Epithelial cell of prostate (primary cell): ENCODE data around the gene CCDC85A.
A peak's percentile ranks its signal among the peaks of the same experiment; 100 is the strongest.

Source experiments
- DNase-seq: peaks from one replicate; pipeline ENCODE4 v3.0.0-alpha.2; 2011; ENCODE audit warnings: low read depth, low spot score
- H3K27ac ChIP-seq: fragments of 450-650 bp; 2 replicates; pipeline ENCODE4 v1.5.1; 2017; ENCODE audit warnings: mild to moderate bottlenecking

The CCDC85A gene

DNA sequence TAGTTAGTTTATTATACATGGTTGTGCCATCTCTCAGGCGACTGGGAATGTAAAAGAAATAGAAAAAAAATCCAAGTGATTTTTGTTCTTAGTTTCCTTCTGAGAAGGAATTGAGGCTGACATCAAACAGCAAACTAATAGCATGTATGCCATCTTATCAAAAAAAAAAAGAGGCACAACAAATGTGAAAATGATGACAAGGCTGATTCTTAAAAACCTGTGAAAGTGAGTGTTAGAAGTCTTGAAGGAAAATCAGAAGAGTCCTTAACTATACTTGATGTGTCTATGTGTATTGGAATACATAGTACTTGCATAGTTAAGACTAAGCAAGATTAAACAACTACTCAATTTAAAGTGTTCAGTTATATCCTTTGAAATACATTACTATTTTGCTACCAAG is 161.0 kb downstream of the CCDC85A start:
- no peak for DNase-seq
- H3K27ac ChIP-seq: no peak overlapping the region

GRCh38 chr2:56347881-56348280 is 164.1 kb downstream of the CCDC85A start:
- no peak overlapping the region for H3K27ac ChIP-seq
- no peak for DNase-seq

GRCh38 chr2:56348392-56349210 is 164.8 kb downstream of the CCDC85A start:
- no peak for DNase-seq
- no peak overlapping the region for H3K27ac ChIP-seq

DNA sequence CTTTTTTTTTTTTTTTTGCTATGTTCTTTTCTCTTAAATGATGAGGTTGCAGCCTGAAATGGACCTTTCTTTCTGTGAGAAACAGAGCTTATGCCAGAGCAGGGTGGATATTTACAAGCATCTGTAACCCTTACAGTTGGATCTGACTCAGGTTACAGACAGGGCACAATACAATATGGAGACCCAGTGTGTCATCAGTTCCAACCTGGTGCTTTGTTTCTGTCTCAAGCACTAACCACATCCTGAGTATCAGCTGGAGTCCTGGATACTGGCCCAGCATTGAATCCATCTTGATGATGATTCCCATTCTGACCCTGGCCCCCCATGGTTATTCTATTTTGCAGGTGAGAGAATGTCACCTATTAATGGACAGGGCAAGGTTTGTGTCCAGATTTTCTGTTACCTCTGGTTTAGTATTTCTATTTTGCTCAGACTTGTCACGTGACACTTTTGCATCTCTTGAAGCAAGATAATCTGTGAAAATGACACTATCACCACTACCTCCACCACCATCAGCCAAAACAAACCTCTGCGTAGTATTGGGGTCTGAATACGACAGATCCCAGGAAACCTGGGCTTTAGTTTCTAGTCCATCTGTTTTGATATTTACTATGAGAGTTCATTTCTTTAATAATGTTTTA is 174.0 kb downstream of the CCDC85A start:
- no peak for DNase-seq
- no peak overlapping the region for H3K27ac ChIP-seq

- H3K27ac ChIP-seq: no peak overlapping the region
- DNase-seq: no peak
Observed at GRCh38 chr2:56361844-56362243, 178.1 kb downstream of the CCDC85A start.

- no peak overlapping the region for H3K27ac ChIP-seq
- DNase-seq: no peak
Observed at GRCh38 chr2:56364902-56365301, 181.1 kb downstream of the CCDC85A start.

GRCh38 chr2:56369316-56369715 is 185.5 kb downstream of the CCDC85A start:
- H3K27ac ChIP-seq: no peak overlapping the region
- DNase-seq: no peak

GRCh38 chr2:56372071-56372656 is 188.4 kb downstream of the CCDC85A start:
- H3K27ac ChIP-seq: no peak overlapping the region
- DNase-seq: peak; percentile 29

DNA sequence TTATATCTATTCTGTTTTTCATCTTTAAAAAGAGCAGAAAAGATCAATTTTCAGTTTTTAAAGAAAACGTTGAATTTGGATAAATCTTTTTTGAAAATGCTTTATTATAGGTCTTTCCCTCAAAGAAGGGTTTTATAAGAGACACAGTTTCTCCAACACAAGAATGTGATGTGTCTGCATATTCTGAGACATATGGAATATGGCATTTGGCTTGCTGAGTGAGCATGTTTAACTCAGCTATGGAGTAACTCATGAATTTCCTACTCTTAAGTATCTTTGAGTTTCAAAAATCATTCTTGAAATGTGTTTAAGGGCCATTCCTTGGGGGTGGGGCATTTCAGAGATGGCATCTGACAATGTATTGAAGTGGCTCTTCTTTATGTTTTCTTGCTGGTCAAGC is 191.5 kb downstream of the CCDC85A start:
- no peak overlapping the region for H3K27ac ChIP-seq
- no peak for DNase-seq

GRCh38 chr2:56376699-56377665 is 193.2 kb downstream of the CCDC85A start:
- no peak for DNase-seq
- no peak overlapping the region for H3K27ac ChIP-seq

GRCh38 chr2:56379066-56379465 is 195.3 kb downstream of the CCDC85A start:
- no peak overlapping the region for H3K27ac ChIP-seq
- no peak for DNase-seq

DNA sequence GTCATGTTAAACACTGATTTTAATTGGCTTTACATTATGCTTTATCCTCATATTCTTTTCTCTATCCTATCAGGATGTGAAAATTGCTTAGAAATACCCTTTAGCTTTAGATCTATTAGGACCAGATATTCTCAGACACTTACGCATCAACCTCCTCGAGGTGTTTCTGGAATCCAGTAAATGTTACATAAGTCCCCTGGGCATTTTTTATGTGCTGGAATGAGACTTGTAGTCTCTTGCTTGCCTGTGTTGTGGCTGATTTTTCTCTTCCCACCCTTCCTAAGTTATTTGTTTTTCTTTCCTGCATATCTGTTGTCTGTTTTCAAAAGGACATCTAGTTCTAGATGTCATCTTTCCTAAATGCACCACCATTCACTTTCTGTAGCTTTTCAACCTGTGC is 197.1 kb downstream of the CCDC85A start:
- H3K27ac ChIP-seq: no peak overlapping the region
- no peak for DNase-seq

DNA sequence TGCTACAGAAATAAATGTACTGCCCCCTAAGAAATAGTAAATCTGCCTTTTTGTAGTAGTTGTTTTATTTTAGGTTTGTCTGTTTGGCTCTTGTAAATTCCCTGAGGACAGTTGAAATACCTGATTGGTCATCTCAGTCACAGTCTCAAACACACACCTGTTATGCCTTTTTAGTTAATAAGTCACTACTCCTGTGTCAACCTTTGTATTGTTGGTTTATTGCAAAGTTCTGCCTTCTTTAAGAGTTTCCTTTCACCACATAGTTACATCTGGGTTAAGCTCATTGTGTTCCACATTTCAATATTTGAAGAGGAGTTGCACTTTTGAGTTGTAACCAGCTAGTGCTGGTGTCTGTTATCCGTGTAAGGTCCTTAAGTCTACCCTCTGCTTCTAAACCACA is 198.7 kb downstream of the CCDC85A start:
- H3K27ac ChIP-seq: no peak overlapping the region
- DNase-seq: no peak

DNA sequence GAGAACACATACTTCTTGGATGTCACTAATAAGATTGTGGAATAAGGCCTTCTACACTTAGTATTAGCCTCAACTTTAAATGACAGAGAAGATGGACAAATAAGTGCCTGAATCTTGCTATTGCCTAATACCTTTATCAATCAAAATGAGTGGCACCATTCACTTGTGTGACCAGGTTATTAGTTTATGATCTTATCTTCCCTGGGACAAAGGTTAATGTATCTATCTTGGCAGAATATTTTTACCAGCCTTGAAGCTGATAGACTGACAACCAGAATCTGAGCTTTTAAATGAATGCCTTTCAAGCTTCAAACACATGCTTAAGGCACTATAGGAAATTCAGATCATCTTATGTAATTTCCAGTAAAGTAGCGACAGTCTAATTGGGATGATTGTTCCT is 202.9 kb downstream of the CCDC85A start:
- no peak overlapping the region for H3K27ac ChIP-seq
- no peak for DNase-seq

DNA sequence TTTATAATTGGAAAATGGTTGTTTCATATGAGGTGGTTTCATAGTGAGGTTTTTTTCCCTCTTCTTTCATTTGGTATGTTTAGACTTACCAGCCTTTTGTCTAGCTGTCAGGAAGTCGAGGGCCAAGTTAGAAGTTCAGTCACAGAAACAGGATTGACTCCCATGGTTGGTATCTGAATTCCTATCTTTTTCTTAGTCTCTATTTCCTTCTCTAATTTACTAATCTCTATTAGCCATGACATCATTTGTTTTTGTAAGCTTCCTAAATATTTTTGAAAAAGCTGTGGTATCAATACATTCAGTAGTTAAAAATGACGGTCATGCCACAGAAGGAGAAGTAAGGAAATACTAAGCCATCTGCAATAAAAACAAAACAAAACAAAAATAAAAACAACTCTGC is 206.9 kb downstream of the CCDC85A start:
- no peak overlapping the region for H3K27ac ChIP-seq
- no peak for DNase-seq

GRCh38 chr2:56410140-56410539 is 226.3 kb downstream of the CCDC85A start:
- no peak overlapping the region for H3K27ac ChIP-seq
- no peak for DNase-seq

DNA sequence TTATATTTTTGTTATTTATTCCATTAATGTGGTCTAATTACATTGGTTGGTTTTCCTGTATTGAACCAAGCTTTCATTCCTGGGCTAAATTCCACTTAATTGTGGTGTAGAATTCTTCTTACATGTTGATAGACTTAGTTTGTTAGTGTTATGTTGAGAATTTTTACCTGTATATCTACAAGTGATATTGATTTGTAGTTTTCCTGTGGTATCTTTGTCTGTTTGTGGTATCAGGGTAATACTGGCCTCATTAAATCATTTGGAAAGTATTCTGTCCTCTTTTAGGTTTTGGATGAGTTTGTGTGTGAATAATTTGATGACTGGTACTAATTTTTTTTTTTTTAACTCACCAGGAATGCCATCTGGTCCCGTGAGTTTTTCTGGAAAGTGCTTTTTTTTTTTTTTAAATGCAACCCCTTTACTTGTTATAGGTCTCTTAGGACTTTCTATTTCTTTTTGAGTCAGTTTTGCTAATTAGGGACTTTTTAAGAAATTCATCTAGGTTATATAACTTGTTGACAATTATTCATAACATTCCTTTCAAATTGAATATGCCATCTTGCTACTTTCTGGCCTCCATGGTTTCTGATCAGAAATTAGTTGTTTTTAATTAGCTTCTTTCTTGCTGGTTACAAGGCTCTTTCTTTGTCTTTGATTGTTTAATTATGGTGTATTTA is 232.8 kb downstream of the CCDC85A start:
- no peak for DNase-seq
- no peak overlapping the region for H3K27ac ChIP-seq
